ENCODE measurements around the gene P2RX2. TPM values are rescaled to one million over a fixed set of nuclear protein-coding genes. Genes with fewer than 3 reads are reported as not detected.

Gene P2RX2
- total RNA-seq, 2 experiments from 2014 or later = not detected

- Mint-ChIP-seq H3K4me3 (no peak overlapping the region), H3K27me3 (ENCODE audit: low read depth) (no peaks in the 10 kb centered on the region), H3K27ac (no peak overlapping the region), H3K36me3 (ENCODE audit: low read depth) (peaks cover 57% of the 10 kb centered on the region), H3K9me3 (no peaks in the 10 kb centered on the region), H3K4me1 (ENCODE audit: low read depth) (no peaks in the 10 kb centered on the region)
- no peak for DNase-seq
- CTCF ChIA-PET = interaction anchor here (2.8 kb wide), 1 partner anchor 17 kb away, joined by 6 read pairs; no protein-coding TSS in a partner anchor
- intact Hi-C loops (cut with micrococcal nuclease) = no loop called here
Measured at GRCh38 chr12:132631666-132632065, 13.1 kb downstream of the P2RX2 start.

- DNase-seq = no peak
- H3K27me3 Mint-ChIP-seq (ENCODE audit: low read depth) = no peaks in the 10 kb centered on the region
- no peak overlapping the region for H3K4me3 Mint-ChIP-seq
- no peak overlapping the region for H3K27ac Mint-ChIP-seq
- H3K9me3 Mint-ChIP-seq = no peaks in the 10 kb centered on the region
- CTCF ChIA-PET = interaction anchor here (2.8 kb wide), 1 partner anchor 18 kb away, joined by 6 read pairs; no protein-coding TSS in a partner anchor
- intact Hi-C loops (cut with micrococcal nuclease) = no loop called here
- H3K4me1 Mint-ChIP-seq (ENCODE audit: low read depth) = no peaks in the 10 kb centered on the region
- peaks cover 56% of the 10 kb centered on the region for H3K36me3 Mint-ChIP-seq (ENCODE audit: low read depth)
Measured at GRCh38 chr12:132632521-132633228, 14.1 kb downstream of the P2RX2 start.

GRCh38 chr12:132633398-132633797, 14.8 kb downstream of the P2RX2 start:
- no peak for DNase-seq
- intact Hi-C loops (cut with micrococcal nuclease) = no loop called here
- CTCF ChIA-PET = interaction anchor here (2.8 kb wide), 1 partner anchor 18 kb away, joined by 6 read pairs; no protein-coding TSS in a partner anchor
- H3K27ac Mint-ChIP-seq = no peak overlapping the region
- H3K36me3 Mint-ChIP-seq (ENCODE audit: low read depth) = peaks cover 56% of the 10 kb centered on the region
- no peak overlapping the region for H3K4me3 Mint-ChIP-seq
- H3K9me3 Mint-ChIP-seq = no peaks in the 10 kb centered on the region
- H3K4me1 Mint-ChIP-seq (ENCODE audit: low read depth) = no peaks in the 10 kb centered on the region
- H3K27me3 Mint-ChIP-seq (ENCODE audit: low read depth) = no peaks in the 10 kb centered on the region

- DNase-seq = no peak
- CTCF ChIA-PET = no interaction called here
- Mint-ChIP-seq H3K9me3 (no peaks in the 10 kb centered on the region), H3K36me3 (ENCODE audit: low read depth) (peaks cover 58% of the 10 kb centered on the region), H3K27me3 (ENCODE audit: low read depth) (no peaks in the 10 kb centered on the region), H3K4me1 (ENCODE audit: low read depth) (no peaks in the 10 kb centered on the region), H3K27ac (no peak overlapping the region), H3K4me3 (no peak overlapping the region)
- intact Hi-C loops (cut with micrococcal nuclease) = no loop called here
Measured at GRCh38 chr12:132633901-132634300, 15.3 kb downstream of the P2RX2 start.

GRCh38 chr12:132634411-132634990, 15.9 kb downstream of the P2RX2 start:
- H3K4me3 Mint-ChIP-seq = no peak overlapping the region
- peaks cover 59% of the 10 kb centered on the region for H3K36me3 Mint-ChIP-seq (ENCODE audit: low read depth)
- intact Hi-C loops (cut with micrococcal nuclease) = no loop called here
- CTCF ChIA-PET = no interaction called here
- no peak for DNase-seq
- no peaks in the 10 kb centered on the region for H3K27me3 Mint-ChIP-seq (ENCODE audit: low read depth)
- H3K9me3 Mint-ChIP-seq = no peaks in the 10 kb centered on the region
- no peak overlapping the region for H3K27ac Mint-ChIP-seq
- H3K4me1 Mint-ChIP-seq (ENCODE audit: low read depth) = no peaks in the 10 kb centered on the region

- CTCF ChIA-PET = no interaction called here
- H3K27me3 Mint-ChIP-seq (ENCODE audit: low read depth) = no peaks in the 10 kb centered on the region
- H3K27ac Mint-ChIP-seq = no peak overlapping the region
- H3K36me3 Mint-ChIP-seq (ENCODE audit: low read depth) = peaks cover 58% of the 10 kb centered on the region
- H3K4me3 Mint-ChIP-seq = no peak overlapping the region
- H3K4me1 Mint-ChIP-seq (ENCODE audit: low read depth) = no peaks in the 10 kb centered on the region
- DNase-seq = no peak
- H3K9me3 Mint-ChIP-seq = no peaks in the 10 kb centered on the region
- intact Hi-C loops (cut with micrococcal nuclease) = no loop called here
Measured at GRCh38 chr12:132635076-132635955, 16.7 kb downstream of the P2RX2 start.

GRCh38 chr12:132637811-132638210, 19.2 kb downstream of the P2RX2 start:
- Mint-ChIP-seq H3K27me3 (ENCODE audit: low read depth) (no peaks in the 10 kb centered on the region), H3K9me3 (no peaks in the 10 kb centered on the region), H3K4me1 (ENCODE audit: low read depth) (no peaks in the 10 kb centered on the region), H3K36me3 (ENCODE audit: low read depth) (peaks cover 51% of the 10 kb centered on the region), H3K27ac (no peak overlapping the region), H3K4me3 (no peak overlapping the region)
- intact Hi-C loops (cut with micrococcal nuclease) = loop anchor here (1.0 kb wide), 1 partner anchor 38 kb away; no protein-coding TSS in a partner anchor
- CTCF ChIA-PET = interaction anchor here (1.1 to 1.6 kb wide), 2 partner anchors 19 to 23 kb away, joined by 4 to 7 read pairs; no protein-coding TSS in a partner anchor
- no peak for DNase-seq

GRCh38 chr12:132638541-132639408, 20.2 kb downstream of the P2RX2 start:
- DNase-seq = no peak
- peaks cover 52% of the 10 kb centered on the region for H3K36me3 Mint-ChIP-seq (ENCODE audit: low read depth)
- no peaks in the 10 kb centered on the region for H3K4me1 Mint-ChIP-seq (ENCODE audit: low read depth)
- no peaks in the 10 kb centered on the region for H3K27me3 Mint-ChIP-seq (ENCODE audit: low read depth)
- H3K9me3 Mint-ChIP-seq = no peaks in the 10 kb centered on the region
- CTCF ChIA-PET = interaction anchor here (0.7 to 1.6 kb wide), 3 partner anchors 9 to 24 kb away, joined by 4 to 7 read pairs (median 4); no protein-coding TSS in a partner anchor
- no peak overlapping the region for H3K27ac Mint-ChIP-seq
- intact Hi-C loops (cut with micrococcal nuclease) = loop anchor here (1.0 kb wide), 1 partner anchor 38 kb away; no protein-coding TSS in a partner anchor
- H3K4me3 Mint-ChIP-seq = no peak overlapping the region

GRCh38 chr12:132639956-132640520, 21.5 kb downstream of the P2RX2 start:
- no peak overlapping the region for H3K4me3 Mint-ChIP-seq
- no peak for DNase-seq
- CTCF ChIA-PET = interaction anchor here (0.6 kb wide), 2 partner anchors 54 to 97 kb away, joined by 3 to 4 read pairs; no protein-coding TSS in a partner anchor
- intact Hi-C loops (cut with micrococcal nuclease) = no loop called here
- H3K36me3 Mint-ChIP-seq (ENCODE audit: low read depth) = peaks cover 45% of the 10 kb centered on the region
- H3K9me3 Mint-ChIP-seq = no peaks in the 10 kb centered on the region
- no peaks in the 10 kb centered on the region for H3K4me1 Mint-ChIP-seq (ENCODE audit: low read depth)
- H3K27ac Mint-ChIP-seq = no peak overlapping the region
- H3K27me3 Mint-ChIP-seq (ENCODE audit: low read depth) = no peaks in the 10 kb centered on the region

- H3K4me1 Mint-ChIP-seq (ENCODE audit: low read depth) = no peaks in the 10 kb centered on the region
- DNase-seq = no peak
- no peak overlapping the region for H3K4me3 Mint-ChIP-seq
- intact Hi-C loops (cut with micrococcal nuclease) = no loop called here
- H3K9me3 Mint-ChIP-seq = no peaks in the 10 kb centered on the region
- H3K36me3 Mint-ChIP-seq (ENCODE audit: low read depth) = peaks cover 39% of the 10 kb centered on the region
- CTCF ChIA-PET = no interaction called here
- H3K27me3 Mint-ChIP-seq (ENCODE audit: low read depth) = no peaks in the 10 kb centered on the region
- H3K27ac Mint-ChIP-seq = no peak overlapping the region
Measured at GRCh38 chr12:132640936-132641335, 22.4 kb downstream of the P2RX2 start.

- Mint-ChIP-seq H3K4me3 (no peak overlapping the region), H3K36me3 (ENCODE audit: low read depth) (peaks cover 42% of the 10 kb centered on the region)
Measured at GRCh38 chr12:132641811-132642650, 23.5 kb downstream of the P2RX2 start.

More at GRCh38 chr12:132641811-132642650, 23.5 kb downstream of the P2RX2 start:
- Mint-ChIP-seq H3K4me1 (ENCODE audit: low read depth) (no peaks in the 10 kb centered on the region), H3K27me3 (ENCODE audit: low read depth) (no peaks in the 10 kb centered on the region), H3K27ac (no peak overlapping the region), H3K9me3 (no peaks in the 10 kb centered on the region)
- no peak for DNase-seq
- intact Hi-C loops (cut with micrococcal nuclease) = no loop called here
- CTCF ChIA-PET = no interaction called here

Data from activated naive CD4-positive, alpha-beta T cell treated with anti-CD3 and anti-CD28 coated beads for 36 hours (primary cell).